GM19025 (cell line): Measurements from ENCODE around the gene FAM9C.
"Not testable (repeated sequence)": the region's sequence is repeated elsewhere in the genome, so short reads cannot be mapped to it uniquely, and the experiment has no call there.

Experiments
- ATAC-seq: cut with Tn5 transposase; IDR thresholded peaks from one replicate; pipeline ENCODE4 v1.9.1; 2021; ENCODE audit warnings: mild to moderate bottlenecking, low read depth, moderate library complexity; ENCODE audit not compliant: unreplicated experiment

The FAM9C gene

DNA sequence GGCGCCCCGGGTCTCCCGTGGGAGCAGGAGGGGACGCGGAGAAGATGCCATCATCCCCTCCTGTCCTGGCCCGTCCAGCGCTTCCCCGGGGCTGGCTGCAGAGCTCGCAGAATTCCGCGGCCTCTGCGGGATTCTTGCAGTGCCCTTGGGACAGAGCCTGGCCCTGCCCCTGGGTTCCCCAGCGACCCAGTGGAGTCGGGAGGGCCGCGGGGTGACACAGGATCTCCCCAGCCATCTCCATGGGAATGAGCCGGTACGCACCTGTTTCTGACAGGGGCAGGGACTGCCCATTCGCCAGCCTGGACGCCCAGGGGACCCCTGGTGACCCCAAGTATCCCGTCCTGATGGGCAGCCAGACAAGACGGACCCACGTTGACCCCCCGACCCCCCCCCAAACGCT, 482 bp downstream of the FAM9C start:
- ATAC-seq = no peak

DNA sequence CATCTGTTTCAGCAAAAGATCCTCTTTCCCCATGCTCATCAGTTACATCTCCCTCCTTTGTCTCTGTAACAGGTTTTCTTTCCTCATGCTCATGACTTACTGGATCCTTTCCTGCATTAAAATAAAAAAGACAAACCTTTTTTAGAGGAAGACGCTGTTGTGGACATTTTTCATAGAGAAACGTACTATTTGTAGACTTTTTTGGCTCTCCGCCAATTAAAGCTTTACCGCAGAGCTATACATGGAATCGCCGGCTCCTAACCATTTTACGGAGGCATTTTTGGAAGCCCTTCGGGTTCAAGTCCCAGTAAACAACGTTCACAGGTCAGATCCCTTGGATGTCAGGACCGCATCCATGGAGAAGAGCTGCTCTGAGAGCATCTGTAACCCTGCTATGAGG, 1.3 kb downstream of the FAM9C start:
- no peak for ATAC-seq

DNA sequence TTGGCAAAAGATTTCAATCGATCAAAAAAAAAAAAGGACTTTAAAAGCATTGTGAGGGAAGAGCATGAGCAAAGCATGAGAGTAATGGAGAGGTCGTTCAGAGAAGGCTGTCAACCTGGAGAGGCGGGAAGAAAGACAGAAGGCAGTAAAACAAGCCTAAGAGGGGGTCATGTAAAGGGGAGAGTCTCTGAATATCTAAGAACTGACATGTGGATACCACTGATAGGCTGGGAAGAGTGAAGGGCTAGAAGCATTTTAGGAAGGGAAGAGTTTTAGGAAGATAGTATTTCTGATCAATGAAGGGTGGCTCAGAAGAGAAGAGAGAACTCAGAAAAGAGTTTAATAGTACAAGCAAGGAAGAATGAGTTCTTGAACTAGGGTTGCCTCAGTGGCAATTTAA, 7.5 kb downstream of the FAM9C start:
- no peak for ATAC-seq

DNA sequence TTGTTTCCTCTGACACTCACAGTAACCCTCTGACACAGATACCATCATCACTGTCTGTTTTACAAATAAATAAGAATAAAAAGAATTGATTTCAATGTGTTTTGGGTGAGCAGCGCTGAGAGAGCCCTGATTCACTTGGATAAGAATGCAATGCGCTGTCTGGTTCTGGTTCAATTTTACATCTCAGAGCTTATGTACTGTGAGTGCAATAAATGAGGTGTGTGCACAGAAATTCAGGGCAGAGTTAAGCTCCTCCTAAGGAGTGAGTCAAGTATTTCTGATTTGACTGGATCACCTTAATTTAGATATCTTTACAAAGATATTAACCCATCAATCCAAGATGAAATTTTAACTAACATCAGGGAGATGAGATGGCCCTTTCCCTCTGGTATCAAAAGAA, 11.2 kb downstream of the FAM9C start:
- ATAC-seq = no peak

DNA sequence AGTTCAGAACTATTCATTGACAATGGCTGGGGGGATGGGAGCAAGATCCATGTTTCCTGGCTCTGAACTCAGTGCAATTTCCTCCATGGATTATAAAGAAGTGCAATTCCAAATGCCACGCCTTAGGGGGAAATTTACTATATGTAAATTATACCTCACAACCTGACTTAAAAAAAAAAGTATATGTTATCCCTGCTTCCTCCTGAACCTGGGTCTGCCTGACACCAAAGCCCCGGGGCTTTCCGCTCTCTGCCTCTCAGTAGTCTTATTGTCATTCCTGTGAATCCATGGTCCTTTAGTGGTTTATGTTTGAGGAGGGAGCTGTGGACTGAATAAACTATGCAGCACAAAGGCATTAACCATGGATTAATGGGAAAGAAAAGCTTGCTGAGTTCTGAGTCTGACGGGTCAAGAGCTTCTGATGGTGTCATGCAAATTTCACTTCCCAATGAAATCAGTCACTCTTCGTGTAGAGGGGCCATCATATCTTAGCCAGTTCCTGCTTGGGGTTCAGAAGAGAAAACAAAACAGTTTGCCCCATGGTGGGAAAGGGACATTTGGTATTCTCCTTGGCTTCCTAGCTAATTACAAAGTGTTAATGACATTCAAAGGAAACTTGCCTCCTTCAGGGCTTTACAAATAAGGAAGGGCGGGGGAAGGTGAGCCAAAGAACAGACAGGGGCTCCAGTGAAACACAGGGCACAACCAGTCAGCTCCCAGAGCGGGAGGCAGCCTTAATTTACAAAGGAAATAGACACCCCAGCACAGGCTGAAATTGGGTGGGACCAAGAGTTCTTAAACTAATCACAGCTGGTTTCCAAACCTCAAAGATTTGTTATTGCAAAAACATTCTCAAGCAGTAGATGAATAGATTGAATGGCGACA, 14.3 kb downstream of the FAM9C start:
- ATAC-seq = no peak

DNA sequence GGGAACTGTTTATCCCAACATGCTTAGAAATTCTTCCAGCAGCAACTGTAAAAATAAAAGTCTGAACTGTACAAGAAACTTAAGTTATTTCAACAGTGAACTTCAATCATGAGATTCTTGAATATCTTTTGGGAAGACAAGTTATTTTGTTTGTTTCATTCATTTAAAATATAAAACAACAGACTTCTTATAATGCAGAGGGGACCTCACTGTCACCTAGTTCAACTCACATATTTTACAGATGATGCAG, 14.9 kb downstream of the FAM9C start:
- no peak for ATAC-seq

DNA sequence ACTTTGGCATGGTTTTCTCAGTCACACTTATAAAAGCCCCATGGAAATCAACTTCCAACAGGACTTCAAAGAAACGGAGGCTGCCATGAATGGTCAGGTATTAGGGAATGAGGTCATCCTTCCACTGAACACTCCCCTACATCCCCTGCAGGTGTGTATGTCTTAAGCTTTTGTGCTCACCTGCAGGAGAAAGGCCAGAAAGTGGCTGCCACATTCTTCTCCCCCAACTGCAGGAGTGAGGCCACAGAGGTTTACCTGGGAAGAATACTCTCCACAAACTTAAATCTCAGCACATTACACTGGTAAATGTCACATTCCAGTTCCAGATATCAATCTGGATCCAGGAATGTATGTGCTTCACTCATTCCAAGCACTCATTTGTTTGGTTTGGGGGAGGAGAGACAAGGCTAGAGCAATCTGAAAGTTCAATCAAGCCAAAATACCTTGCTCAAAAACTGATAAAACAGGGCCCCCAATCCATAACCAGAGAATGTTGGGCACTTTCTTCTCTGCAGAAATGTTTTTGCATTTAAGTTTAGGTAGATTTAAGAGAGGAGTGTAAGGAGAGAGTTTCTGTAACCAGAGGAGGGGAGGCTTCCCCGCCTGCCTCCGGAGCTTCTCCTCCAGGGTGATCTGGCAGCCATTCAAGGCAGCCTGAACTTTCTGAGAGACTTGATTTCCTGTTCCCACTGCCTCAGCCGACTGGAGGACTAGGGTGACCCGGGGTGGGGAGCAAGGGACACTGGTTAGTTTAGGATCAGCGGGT, 15.4 kb downstream of the FAM9C start:
- ATAC-seq = no peak

DNA sequence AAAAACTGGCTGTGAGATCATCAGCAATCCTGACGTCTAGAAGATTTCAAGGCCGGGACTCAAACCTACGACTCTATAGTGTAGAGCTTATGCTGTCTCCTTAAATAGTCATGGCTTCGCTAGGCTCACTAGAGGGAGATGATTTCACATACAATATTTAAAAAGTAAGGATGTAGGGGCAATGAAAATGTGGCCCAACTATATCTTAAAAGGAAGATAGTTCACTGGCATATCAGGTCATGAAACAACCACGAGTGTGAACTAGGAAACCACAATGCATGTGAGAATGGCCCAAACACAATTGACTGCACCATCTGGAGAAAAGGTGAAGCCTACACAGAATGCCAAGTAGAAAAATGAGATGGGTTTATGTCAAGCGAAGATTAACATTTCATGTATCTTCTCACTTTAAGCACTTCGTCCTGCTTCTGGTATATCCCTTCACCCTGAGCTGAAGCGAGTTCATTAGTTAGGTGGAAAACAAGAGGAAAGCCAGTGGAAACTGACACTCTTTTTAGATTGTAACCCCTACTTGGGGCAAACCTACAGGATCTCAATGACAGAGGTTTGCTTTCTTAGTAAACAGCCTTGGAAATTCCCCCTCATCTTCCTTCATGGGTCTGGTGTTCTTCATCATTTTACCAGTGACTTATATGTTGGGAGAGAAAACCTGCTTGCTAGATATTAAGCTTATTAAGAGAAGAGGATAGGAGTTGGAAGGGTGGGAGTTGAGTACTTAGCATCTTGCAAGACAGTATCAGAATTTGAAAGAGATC, 17.4 kb downstream of the FAM9C start:
- no peak for ATAC-seq

DNA sequence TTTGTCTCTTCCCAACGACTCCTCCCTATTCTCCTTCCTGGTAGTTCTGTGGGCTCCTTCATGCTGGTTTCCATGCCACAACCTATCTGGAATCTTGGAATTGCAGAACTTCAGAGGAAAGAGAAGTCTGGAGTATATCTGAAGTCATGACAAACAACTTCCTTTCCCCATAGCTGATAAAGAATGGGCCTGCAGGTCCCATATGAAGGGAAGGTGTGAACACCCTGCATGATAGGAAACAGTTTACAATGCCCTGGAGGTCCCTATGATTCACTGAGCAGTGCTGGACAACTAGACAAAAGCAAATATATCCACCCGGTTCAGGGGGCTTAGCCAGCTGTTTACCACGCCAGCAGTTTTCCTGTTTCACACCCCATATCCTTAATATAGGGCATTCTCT, 19.4 kb downstream of the FAM9C start:
- ATAC-seq = no peak

DNA sequence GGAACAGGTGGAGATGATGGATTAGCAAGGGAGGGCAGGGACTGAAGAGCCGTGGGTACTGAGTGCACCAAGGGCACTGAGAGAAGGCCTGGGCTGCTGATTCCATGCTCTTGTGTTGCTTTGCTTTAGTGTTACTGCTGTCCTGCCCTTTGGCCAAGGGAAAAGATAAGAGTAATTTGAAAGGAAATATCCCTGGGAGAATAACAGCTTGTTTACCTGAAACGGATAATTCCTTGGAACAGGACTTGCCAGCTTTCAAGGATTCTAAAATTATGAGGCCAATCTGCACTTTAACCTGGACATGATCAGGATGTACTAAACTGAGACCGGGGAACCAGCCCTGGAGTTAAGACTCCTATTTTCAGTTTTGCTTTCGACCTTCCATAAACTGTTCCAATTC, 20.4 kb downstream of the FAM9C start:
- ATAC-seq = no peak

DNA sequence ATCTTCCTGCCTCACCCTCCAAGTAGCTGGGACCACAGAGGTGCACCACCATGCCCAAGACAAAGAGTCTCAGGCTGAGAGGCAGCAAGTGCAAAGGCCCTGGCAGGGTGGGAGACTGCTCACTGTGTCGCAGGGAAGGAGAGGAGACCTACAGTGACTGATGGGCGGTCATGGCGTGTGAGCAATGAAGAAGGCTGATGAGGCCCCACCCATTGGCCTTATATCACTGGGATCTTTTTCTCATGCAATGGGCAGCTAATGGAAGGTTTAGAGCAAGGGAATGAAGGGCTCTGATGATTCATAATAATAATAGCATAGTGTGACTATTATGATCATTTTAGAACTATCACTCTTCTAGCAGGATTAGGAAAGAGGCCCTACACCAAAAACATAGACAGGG, 20.9 kb downstream of the FAM9C start:
- ATAC-seq = no peak

DNA sequence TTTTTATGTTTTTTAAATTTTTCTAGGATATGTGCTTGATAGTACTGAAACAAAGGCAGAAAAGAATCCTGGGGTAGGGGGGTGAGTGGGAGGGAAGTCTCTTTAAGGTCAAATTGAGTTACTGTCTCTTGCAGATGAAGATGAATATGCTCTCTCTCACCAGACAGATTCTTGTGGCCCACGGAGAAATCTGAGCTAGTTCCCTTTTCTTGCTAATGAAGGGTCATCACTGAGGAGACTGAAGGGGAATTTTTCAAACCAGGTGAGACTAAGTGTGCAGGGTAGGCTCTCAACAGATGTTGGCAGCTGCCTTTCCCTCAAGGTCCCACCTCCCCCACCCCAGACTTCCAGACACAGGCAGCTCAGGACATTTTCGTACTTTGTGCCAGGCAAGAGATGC, 21.5 kb downstream of the FAM9C start:
- ATAC-seq = no peak

DNA sequence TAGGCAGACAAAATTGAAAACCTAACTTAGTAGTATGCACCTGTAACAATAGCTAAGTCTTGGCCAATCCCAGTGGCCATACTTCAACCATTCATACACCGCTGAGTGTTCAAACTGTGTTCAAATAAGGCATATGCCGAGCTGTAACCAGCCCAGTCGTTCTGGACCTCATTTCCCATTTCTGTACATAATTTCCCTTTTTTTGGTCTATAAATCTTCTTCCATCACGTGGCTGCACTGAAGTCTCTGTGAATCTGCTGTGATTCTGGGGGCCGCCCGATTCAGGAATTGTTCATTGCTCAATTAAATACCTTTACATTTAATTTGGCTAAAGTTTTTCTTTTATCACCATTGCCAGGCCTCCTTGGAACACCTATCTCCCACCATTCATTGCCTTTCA, 27.7 kb downstream of the FAM9C start:
- ATAC-seq = not testable (repeated sequence)

DNA sequence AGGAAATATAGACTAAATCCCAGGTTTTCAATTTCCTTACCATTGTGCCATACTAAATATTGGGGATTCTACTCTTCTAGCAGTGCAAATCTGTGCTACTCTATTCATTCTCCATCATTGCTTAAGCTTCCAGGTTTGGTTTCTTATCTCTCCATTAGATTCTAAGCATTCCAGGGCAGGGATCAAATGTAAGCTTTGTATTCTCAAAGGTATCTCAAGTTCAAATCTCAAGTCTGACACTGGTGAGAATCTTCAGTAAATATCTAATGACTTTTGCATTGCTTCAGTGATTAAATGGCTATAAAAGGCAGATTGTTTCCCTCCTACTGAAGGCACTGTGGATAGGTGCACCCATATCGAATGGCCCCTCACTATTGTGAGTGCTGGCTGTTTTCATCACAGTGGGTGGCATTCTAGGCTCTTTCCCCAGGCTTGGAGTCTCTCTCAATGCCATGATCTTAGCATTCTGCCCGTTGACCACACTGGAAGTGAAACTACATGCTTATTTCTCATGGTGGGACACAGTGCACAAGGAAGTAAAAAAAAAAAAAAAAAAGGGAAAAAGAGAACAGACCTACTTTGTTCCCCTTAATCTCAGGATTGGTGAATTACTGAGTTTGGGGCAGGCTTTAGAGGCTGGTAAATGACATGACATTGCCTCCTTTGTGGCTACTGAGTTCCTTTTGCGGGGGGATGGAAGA, 28.7 kb downstream of the FAM9C start:
- ATAC-seq = no peak

DNA sequence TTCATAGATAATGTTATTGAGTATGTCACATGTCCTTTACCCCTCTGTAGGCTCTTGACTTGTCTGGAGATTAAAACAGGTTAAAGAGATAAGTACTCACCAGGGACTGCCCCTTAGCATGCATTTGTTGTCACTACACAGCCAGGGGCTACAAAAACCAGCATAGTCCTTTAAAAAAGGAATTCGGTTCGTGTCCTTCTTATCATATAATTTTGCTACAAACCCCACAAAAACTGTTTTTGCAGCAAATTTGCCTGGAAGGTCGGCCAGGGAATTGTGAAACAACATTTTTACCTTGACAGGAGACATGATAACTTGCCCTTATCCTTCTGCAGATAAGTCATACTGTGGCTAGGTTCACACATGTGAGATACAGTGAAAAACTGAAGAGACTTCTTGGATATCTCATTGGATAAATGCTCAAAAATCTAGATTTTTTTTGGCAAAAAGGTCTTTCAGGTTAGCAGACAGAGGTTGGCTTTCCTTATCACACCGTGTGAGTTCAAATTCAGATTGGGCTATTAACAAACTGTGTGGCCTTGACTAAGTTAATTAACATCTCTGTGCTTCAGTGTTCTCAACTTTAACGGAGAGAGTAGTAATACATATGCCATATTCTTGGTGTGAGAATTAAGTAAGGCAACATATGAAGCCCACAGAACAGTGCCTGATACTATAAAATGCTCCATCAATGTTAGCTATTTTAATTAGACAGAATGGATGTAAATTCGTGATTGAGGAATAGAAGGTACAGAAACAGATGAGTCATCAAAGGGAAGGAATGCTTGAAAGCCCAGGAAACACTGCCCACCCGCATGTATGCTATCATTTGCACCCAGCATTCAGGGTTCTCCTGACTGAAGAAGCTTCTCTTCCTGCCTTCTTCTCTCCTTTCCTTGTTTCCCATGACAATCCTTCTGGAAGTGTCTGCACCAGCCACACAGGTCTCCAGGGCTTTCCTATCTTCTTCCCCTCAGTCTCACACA, 30.0 kb downstream of the FAM9C start:
- no peak for ATAC-seq

DNA sequence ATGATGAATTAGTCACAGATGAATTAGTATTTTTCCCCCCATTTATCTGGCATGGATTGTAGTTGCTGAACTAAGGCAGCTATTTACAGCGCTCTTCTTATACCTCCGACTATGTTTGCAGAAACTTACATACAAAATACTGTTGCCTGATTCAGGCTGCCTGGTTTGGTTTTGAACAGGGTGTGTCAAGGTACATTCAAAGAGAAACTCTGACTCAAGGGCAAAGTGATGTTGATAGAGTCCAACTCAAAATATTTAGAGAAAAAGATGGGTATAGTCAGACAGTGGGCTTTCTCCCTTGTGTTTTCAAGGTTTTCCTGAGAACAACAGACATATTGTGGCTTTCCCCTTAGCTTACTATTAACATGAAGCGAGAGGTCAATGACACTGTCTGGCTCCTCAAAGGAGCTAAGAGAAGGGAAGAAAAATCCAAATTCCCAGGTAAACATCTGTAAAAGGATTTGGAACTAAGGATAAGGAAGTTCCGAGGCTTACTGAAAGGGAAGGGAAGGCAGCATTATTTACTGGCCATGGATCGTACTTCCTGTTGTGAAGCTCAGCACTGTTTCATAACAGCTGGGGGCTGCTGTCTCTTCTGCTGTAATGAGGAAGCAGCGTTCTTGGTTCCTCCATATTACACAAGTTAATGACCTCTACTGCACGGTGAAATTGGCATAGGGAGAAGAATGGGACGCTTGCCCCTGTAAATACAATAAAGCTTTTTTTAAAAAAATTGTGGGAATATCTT, 30.9 kb downstream of the FAM9C start:
- peak; percentile 82 for ATAC-seq

DNA sequence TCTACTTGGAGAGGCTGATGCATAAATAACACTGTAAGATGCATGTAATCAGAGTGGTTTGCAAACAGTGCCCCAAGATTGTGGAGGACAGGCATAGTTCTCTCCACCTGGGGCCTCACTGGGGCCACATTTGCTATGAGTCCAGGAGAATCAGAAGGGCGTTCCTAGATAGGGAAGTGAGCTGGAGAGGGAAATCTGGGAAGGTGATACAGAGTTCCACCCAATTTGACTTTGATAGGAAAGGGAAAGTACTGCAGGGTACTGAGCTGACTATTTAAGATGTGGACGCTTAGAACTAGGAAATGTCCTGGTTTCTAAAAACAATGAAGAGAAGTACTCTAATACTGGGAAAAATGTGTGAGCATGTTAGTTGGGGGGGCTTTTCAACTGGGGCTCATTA, 33.9 kb downstream of the FAM9C start:
- ATAC-seq = no peak

DNA sequence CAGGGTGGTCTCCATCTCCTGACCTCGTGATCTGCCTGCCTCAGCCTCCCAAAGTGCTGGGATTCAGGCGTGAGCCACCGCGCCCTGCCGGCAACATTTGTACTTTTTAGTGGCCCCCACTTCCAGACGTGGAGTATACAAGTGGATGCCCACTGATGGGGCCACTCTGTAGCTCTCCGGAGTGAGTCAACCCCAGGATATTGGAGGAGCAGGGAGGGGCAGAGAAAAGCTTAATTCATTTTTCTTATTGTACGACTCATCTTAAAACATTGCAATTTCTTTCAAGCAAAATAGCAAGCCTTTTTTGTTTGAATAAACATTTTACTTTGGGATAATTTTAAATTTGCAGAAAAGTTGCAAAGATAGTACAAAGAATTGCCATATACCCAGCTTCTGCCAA, 34.6 kb downstream of the FAM9C start:
- no peak for ATAC-seq

DNA sequence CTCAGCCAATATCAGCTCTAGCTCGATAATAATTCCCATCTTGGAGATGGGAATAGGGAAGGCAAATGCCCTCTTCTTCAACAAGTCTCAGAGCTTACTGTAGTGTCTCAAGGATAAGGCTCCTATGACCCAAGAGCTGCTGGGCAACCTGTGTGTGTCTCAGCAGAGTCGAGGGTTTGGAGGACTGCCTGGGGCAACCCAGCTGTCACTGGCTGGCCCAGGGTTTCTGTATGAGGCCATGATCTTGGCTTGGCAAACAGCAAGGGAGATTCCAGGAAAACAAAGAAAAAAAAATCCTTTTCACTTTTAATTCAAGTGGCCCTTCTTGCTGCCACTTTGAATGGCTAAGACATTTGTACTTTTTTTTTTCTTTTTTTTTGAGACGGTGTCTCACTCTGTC, 35.1 kb downstream of the FAM9C start:
- ATAC-seq = no peak
